NCI-H226 (cell line): ENCODE data around the gene DOCK9.

ENCODE experiments used
- DNase-seq: peaks from one replicate; pipeline ENCODE4 v3.0.0-alpha.2; 2015

Gene DOCK9

DNA sequence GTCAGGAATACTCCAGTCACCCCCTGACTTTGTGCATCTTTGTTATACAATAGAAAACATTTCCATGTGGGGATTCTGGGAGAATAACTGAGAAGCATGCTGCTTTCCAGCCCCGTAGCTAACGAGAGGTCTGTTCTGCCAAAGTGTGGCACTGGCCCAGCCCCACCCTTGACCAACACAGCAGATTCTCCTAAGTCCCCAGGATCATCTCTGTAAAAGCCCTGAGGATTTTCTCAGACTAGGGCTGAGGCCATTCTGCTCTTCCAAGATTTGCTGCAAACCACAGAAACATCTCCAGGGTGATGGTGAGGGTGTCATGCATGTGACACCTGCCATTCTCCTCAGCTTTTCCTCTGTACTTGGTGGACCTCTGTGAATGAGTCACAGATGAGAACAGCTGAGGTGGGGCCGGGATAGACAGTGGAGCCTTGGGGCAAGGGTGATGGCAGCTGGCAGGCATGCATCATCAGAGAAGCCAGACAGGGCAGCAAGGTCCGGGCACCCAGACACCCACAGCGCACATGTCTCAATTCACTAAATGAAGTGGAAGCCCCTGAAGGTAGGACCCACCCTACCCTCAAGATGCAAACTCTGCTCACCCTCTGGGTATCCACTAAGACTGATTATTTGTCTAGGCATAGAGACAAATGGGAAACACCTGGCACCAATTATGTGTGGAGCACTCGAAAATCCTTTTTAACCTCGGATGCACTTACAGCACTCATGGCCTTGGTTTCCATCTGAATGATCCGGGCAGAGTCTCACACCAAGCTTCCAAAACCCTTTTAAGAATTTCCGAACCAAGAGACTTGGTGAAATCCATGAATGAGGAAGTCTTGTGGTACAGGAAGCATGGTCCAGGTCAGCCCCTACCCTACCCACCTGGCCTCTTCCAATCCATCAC lies 20.1 kb upstream of the DOCK9 start:
- DNase-seq, result peak; percentile 14

DNA sequence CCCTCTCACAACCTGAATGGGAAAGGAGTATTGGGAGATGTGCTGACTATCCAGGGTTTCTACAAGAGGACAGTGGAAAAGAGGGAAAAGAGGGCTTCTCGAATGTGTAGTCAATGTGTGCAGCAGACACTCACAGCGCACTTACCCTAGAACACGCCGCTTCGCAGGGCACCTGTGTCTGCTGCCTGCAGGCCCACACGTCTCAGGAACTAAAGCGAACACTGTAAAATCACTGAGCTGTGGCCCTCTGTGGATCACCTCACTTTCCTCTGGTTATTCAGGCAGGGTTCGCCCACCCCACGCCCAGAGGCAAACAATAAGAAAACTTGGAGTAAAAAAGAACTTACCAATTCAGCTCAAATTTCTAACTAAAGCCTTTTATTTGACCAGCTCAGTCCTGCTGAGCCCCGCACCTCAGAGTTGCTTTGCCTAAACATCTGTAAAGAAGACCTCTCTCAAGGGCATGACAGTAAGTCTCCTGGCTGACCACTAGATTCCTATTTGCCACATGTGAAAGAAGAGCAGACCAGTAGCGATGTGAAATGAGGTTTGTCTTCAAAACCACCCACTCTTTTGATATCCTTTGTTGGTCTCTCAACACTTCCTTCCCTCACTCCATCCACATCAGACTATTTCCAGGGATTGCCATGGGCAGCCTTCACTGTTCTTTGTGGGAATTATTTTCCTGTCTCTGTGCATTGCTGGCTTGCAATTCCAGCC lies 19.3 kb upstream of the DOCK9 start:
- DNase-seq, result no peak

DNA sequence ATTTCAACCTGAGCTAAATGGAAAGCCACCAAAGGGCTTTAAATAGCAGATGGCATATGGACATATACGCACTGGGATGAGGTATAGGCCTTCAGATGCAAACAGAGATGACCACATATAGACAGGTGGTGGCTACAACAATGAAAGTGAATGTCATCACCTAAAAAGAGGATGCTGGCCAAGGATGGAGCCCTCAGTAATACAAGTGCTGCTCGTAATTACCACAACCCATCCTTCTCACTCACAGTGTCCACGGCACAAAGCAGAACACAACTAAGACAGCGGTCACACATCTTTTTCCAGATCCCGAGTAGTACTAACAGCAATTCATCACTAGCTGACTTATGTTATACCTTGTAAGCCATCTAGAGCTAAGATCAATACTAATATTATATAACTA lies 18.2 kb upstream of the DOCK9 start:
- DNase-seq, result no peak

DNA sequence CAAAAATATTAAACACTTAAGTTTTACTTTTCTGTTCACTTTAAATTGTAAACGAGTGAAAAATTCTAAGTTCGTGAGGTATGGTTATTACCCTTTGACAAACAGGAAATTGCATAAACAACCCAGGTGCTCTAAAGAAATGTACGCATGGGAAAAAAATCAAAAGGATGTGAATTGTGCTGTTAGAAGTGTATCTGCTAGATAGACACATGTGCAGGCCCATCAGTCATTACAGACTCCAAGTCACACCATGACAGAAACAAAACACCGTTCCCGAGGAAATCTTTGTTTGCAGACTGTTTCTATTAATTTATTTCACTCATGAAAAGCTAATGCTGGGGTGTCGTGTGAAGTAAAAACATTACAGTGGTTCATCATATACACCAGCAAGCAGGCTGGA lies 17.0 kb upstream of the DOCK9 start:
- no peak for DNase-seq

DNA sequence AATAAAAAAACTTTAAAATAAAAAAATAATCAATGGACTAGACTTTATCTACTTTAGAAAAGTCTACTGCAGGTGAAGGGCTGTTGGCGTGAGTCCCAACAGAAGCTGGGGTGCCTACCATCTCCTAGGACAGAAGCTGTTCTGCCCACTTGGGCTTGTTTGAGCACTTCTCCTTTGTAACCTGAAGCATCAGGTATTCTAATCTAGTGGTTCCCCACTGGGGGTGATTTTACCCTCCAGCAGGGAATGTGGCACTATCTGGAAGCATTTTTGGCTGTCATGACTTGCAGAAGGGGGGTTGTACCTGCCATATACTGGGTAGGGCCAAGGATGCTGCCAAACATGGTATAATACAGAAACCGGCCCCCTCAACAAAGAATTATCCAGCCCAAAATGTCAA lies 16.2 kb upstream of the DOCK9 start:
- no peak for DNase-seq

DNA sequence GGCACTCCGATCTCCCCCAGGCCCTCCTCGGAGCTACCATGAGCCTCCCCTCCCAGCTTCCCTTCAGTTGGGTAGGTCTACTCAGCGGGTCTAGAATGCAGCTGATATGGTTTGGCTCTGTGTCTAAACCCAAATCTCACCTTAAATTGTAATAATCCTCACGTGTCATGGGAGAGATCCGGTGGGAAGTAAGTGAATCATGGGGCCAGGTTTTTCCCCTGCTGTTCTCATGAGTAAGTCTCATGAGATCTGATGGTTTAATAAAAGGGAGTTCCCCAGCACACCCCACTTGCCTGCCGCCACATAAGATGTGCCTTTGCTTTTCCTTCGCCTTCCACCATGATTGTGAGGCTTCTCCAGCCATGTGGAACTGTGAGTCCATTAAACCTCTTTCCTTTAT lies 14.5 kb upstream of the DOCK9 start:
- DNase-seq, result peak; percentile 60

DNA sequence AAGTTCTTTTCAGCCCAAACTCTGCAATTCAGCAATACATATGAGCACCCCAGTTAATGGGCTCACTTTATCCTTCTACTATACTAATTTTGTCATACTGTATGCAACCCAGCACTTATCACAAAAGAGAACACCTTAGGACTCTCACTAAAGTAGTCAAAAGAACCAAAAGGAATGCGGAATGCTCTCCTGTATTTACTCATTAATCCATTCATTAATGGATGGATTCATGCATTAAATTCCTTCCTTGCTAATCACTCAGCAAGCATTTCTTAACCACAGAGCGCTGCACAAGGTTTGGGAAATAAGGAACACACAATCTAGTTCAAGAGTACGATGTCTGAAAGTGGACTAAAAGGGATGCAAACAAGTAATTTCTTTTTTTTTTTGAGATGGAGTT lies 12.8 kb upstream of the DOCK9 start:
- no peak for DNase-seq

DNA sequence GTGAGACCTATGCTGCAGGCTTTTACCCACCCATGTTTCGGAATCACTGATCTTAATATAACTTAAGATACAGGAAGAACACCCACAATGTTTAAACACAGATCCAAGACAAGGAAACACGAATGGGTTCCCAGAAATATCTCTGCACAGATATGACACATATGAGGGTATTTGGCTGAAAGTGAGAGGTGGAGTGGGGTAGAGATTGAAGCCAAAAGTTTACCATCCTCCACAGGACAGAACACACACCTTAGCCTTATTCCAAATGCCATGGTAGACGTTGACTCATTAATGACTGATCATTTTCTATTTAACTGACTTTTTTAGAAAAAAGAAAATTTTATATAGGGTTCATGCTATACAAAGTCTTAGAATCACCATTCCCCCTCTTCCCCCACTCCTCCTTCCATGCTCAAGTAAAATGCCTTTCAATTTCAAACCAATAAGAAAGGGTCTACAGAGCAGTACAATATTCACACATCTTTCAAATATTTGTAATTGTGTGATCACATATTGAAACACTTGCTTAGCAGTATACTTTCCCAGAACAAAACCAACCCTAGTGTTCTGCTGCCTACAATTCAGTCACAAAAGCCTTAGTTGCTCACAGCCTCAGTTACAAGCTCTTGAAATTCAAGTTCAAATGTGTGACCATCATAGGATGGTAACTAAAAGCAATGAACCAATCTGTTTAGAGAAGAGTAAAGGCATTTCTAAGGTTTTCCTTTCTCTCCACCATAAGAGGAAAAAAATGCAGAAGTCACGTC lies 11.8 kb upstream of the DOCK9 start:
- no peak for DNase-seq

DNA sequence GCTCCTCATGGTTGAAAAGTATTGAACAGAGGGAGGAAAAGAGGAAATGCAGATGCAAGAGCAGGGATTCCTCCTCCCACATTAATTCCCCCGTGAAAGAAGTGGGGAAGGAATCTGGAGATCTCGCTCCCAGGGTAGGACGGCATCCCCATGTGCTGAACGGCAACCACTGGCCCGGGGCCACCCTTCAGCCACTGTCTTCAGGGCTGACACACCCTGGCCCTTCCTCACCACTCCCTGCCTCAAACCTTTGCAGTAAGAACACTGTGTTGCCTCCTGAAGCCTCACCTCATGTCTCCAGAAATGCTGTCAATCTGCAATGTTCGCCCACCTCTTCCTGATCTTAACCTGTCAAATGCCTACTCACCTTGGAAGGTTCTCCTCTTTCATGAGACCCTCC lies 10.9 kb upstream of the DOCK9 start:
- no peak for DNase-seq

DNA sequence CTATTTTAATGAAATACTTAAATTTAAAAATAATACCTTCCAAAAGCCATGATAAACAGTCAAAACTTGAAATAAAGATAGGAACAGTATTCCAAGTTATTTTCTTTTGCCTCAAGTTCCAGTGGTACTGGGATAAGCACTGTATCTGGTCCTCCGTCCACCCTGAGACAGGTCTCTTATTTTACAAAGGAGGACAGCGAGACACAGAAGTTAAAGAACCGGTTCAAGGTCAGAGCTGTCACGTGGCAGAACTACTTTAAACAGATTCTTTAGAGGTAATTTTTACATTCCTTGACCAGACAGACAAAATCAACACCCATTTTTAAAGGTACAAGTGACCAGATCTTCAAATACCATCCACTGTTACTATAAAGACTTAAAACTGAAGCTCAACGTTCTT lies 10.4 kb upstream of the DOCK9 start:
- no peak for DNase-seq

DNA sequence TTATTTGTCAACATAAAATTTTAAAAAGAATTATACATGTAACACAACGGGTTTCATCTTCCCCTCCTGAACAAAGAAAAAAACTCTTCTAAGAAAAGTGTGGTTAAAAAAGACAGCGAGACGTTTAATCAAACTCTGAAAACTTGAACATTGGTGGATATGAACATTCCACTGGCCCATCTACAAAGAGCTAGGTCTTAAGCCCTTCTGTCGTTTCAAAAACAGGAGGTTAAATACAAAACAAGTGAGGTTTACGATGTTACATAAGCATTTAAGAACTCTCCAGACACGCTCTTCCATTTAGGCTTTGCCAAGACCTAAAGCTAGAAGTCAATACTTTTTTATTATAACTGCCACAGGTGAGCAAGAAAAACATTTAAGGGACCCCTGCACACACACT lies 9.4 kb upstream of the DOCK9 start:
- no peak for DNase-seq

DNA sequence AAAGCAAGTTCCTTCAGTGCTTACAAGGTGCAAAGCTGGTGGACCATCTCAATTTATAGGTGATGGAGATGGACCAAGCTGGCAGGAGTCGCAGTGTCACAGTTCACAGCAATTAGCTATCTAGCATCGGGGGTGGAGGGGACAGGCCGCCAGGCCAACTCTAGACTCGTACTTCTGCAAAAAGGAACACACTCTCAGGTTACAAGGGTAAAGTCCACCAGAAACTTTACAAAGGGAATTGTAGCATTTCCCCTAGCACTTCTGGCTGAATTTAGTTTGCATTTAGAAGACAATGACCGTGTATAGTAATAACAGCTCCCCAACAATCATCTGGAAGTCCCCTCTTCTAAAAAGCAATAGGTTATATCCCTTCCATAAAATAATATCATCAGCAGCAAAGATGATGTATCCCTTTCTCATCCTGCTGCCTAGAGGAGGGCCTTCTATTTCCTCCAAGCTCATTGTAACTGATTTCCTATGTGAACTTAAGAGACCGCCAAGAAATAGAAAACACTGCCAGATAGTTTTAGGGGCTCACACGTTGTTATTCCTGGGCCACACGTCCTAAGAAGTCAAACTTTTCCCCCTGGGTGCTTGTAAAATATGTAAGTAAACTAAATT lies 8.5 kb upstream of the DOCK9 start:
- DNase-seq, result no peak

DNA sequence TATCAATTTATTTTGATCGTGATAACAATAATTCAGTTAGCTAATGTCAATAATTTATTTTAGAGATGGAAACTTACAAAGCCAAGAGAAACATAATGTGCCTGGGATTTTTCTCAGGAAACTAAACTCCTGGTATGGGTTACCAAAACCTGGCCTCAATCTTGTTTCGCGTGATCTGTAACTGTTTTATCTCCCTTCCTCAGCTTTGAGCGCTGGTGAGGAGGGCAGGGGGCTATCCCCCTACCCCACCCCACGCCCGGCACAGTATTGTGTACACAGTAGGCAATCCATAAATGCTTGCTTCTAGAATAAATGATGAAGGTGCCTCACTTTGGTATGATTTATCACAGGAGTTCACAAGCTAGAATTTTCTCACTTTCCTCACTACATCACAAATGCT lies 7.7 kb upstream of the DOCK9 start:
- no peak for DNase-seq

DNA sequence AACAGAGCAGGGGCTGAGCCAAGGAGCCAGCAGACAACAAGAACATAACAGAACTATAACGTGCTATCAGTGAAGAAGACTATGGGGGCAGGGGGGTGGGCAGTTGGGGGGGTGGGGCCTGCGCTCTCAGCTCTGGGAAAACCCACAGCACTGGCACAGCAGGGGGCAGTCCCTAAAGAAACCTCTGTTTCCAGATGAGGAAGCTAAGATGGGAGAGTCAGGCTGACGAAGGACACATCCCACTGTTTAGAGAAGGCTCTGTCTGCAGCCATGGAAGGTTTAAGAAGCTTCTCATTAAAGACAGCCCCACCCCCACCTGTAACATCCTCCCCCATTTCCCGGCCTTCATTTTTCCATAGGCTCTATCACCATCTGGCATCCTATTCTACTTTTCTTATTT lies 7.1 kb upstream of the DOCK9 start:
- DNase-seq, result no peak

DNA sequence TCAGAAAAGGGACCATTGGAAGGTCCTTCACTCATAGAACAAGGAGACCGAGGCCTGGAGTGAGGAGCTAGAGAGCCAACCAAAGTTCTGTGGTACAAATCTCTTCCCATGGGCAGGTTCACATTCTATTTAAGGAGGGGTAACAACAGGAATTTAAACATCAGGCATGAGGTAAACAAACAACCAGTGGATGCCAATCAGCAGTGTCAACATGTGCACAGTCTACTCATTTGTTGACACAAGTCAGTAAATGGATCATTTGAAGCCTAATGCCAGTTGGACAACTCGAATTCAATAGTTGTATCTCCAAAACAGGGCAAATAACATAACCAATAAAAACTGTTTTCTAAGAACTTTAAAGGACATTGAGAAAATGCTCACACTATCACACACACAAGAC lies 6.3 kb upstream of the DOCK9 start:
- DNase-seq, result no peak

DNA sequence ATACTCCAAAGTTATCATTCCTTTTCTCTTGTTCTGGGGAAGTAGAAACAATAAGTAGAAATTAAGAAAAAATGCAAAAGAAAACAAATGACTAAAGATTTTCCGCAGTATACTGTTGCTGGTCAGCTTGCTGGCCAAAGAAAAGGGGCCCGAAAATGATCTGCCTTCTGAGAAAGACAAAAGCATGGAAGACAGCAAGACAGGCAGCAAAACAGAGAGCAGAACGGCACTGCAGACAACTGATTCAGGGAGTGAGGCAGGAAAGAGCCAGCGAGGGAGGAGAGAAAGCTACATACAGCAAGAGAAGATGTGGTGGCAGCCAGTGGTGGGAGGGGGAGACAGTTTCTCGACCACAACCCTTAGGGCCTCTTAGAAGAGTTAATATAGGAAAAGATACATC lies 5.3 kb upstream of the DOCK9 start:
- no peak for DNase-seq

DNA sequence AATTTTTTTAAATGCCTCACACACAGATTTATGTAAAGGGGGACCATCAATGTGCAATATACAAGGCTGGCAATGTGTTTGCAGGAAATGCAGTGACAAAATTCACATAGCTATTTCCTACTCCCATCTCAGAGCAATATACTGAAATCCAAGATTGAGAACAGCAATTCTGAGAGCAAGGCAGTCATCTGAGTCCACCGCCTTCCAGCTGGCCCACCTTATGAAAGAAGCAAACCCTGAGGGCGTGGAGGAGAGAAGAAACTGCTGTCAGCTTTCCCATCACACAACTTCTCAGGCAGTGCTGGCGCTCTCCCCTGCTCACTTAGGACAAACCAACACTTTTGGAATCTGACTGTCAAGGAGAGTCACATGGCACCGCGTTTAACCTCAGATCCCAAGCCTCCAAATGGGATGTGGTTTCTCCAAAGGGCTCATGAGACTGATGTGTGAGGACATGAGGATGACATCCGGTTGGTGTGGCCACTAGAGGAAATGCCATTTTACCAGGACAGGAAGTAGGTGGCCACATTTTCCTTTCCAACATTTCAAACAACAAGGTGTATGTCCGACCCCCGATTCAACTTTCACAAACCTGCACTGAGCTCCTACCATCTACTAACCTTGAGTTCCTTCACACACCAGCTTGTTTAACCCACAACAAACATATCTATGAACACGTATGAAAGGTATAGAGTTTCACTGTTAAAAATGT lies 3.7 kb upstream of the DOCK9 start:
- DNase-seq, result no peak

DNA sequence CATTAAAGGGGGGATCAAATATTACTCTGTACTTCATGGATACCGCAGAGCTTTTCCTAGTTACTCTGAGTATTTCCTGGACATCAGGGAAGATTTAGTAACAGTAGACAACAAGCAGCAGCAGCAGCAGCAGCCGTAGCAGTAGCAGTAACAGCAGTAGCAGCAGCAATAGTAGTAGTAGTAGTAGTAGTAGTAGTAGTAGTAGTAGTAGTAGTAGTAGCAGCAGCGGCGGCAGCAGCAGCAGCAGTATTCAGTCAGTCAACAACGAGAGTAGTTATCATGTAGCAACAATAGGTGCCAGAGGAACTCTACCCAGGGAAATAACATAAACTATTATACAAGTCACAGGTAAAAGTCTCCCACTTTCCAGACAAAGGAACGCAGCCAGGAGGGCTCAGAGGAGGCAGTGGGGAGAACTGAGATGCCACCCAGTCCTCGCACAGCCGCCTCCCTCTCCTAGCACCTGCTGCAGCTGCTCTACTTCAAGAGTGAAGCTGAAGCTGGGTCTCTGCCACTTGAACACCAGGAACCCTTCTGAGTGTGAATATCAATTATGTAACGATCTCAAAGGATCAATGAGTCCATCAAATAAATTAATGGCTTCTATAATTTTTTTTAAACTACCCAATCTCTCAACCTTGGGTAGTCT lies 1.3 kb upstream of the DOCK9 start:
- DNase-seq, result no peak

DNA sequence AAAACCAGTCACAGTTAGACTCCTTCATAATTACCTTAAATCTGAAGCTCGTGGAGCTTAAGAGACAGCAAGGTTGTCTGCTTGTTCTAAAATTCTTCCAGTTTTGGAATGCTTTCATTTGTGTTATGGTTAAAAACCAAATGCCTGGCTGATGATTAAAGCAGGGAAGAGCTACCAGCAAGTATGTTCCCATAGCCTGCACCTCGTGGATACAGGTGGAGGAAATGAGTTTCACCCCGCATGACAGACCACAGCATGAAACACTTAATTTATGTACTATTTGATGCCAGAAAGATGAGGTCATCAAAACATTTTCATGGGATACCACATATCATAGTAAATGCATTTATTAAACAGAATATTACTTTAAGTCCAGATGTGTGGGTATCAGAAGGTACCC lies 416 bp upstream of the DOCK9 start:
- DNase-seq, result peak; percentile 90

DNA sequence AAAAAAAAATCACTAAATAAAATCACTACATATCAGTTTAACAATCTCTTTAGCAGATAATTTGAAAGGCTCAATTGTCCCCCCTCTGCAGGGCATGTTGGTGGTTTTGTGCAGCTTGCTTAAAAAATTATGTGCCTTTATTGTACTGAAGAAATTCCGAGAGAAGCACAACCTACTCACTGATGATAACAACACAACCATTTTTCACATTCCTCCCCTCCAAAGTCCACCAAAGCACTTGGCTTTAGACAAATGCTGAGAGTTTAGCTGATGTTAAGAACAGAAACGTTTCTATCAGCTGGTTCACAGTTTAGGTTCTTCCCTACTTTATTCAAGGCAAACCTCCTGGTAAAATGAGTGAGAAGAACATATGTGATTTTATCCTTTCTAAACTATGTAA lies 923 bp downstream of the DOCK9 start:
- no peak for DNase-seq

DNA sequence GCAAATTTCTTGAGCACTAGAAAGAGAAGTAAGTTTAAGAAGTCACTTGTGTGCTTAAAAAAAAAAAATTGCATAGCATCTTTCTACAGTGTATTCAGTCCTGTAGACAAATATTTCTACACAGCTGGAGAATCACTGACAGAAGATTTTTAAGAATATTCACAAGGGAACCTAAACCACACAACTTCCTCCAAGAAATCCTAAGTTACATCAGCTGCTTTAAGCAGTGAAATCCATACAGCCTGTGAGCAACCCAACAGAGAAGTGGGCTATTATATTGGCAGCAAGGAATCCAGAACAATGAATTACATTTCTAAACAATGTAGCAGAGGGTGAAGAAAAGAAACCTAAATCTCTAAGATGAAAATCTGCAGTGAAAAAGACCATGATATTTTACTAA lies 1.5 kb downstream of the DOCK9 start:
- DNase-seq, result no peak

DNA sequence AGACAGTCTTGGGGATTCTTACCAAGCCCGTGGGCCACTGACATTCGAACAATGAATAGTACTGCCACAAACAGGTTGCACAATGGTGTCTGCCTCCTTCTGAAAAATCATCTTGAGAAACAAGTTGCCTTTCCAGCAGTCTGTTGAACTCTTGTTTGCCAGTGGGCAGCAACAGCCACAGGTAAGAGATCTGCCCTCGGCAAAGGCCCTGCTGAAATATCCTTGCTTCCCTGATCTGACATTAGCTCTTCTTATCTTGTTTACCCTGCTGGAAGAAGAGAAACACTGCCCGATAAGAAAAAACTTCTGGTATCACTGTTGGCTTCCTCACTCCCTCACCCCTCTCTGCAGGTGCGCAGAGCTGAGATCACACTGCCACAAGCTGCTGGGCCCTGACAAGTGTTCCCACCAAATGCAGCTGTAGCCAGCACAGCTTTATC lies 2.0 kb downstream of the DOCK9 start:
- no peak for DNase-seq
